Transverse colon (tissue), 3 donors: ENCODE results near the gene IMPG2.

ENCODE experiments used
- CTCF ChIP-seq, 5 experiments: fragments of 200-600 bp in 3 of 5; fragments of 450-650 bp in 2 of 5; sonication (generic) in 3 of 5; IDR thresholded peaks; 1 replicate in 2 of 5; 2 replicates in 3 of 5; pipeline ENCODE4 v1.5.1; 2016 to 2017; ENCODE audit warnings: antibody characterized with exemption in 5 of 5, inconsistent platforms in 3 of 5, mild to moderate bottlenecking in 2 of 5, moderate library complexity in 1 of 5
- EP300 ChIP-seq: sonication (generic); formaldehyde crosslinking; IDR thresholded peaks from one replicate; pipeline ENCODE4 v1.6.1; 2017; ENCODE audit warnings: antibody characterized with exemption, low read depth

DNA sequence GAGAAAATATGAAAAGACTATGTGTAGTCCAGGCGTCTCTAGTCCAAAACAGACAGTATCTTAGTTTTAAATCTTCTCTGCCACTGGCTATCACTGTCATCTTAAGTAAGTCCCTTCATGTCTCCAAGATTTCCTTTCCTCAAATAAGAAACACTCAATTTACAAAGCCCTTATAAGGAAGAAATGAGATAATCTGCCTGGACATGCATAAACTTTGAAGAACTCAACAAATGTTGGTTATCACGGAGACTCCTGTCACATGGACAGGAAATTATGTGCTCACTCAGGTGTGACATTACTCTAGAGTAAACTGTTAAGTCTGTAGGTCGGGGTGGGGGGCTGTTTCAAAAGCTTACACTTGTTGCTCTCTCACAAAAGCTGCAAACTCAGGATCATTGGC, 91.9 kb downstream of the IMPG2 start:
- no peak for TF ChIP-seq EP300
- no peak for TF ChIP-seq CTCF (IDR thresholded peaks at IDR 0.05)
